Activated T-cell treated with anti-CD3 and anti-CD28 coated beads, Interleukin-2, amount 50 U/mL, for 48 hours (primary cell): ENCODE measurements around the gene SPSB2.
"Not testable (repeated sequence)": the region's sequence is repeated elsewhere in the genome, so short reads cannot be mapped to it uniquely, and the experiment has no call there.

Experiments
- DNase-seq, 2 experiments: peaks; one replicate each; pipeline ENCODE4 v3.0.0-alpha.2; 2020

Gene SPSB2

GRCh38 chr12:6873094-6874014, at the start of gene SPSB2:
Gene SPSB2, minus strand, starts transcription at chr12:6873303. Its CDS starts 402 bp downstream, at chr12:6872901.
- peak; percentile 99 to 100 for DNase-seq

- no peak for DNase-seq
Observed at GRCh38 chr12:6921996-6922946, 49.2 kb upstream of the SPSB2 start.

- DNase-seq = no peak
Observed at GRCh38 chr12:6921539-6921938, 48.4 kb upstream of the SPSB2 start.

- DNase-seq = no peak
Observed at GRCh38 chr12:6919588-6919987, 46.5 kb upstream of the SPSB2 start.

GRCh38 chr12:6917491-6918231, 44.6 kb upstream of the SPSB2 start:
- DNase-seq = no peak

GRCh38 chr12:6916426-6917200, 43.5 kb upstream of the SPSB2 start:
- no peak for DNase-seq

GRCh38 chr12:6915789-6916285, 42.7 kb upstream of the SPSB2 start:
- no peak for DNase-seq

- DNase-seq = peak in 1 of 2 experiments; percentile 51
Observed at GRCh38 chr12:6914947-6915788, 42.1 kb upstream of the SPSB2 start.

- DNase-seq = peak; percentile 81 to 88
Observed at GRCh38 chr12:6914246-6914946, 41.3 kb upstream of the SPSB2 start, which contains the start of gene ENO2. Gene ENO2, plus strand, starts transcription at chr12:6914580. Its CDS starts 1,253 bp downstream, at chr12:6915833.

GRCh38 chr12:6912164-6912935, 39.2 kb upstream of the SPSB2 start:
- DNase-seq = no peak

GRCh38 chr12:6909421-6910145, 36.5 kb upstream of the SPSB2 start:
- no peak for DNase-seq

GRCh38 chr12:6908141-6908540, 35.0 kb upstream of the SPSB2 start:
- DNase-seq = not testable (repeated sequence)

GRCh38 chr12:6905414-6906040, 32.4 kb upstream of the SPSB2 start:
- no peak for DNase-seq

- DNase-seq = peak; percentile 98 to 99
Observed at GRCh38 chr12:6904280-6905276, 31.5 kb upstream of the SPSB2 start, which contains the start of gene LRRC23. Gene LRRC23, plus strand, starts transcription at chr12:6904822. Its CDS starts 812 bp downstream, at chr12:6905634.

- no peak for DNase-seq
Observed at GRCh38 chr12:6903722-6904121, 30.6 kb upstream of the SPSB2 start.

GRCh38 chr12:6902448-6902847, 29.3 kb upstream of the SPSB2 start:
- DNase-seq = no peak
